HG03025 (cell line): ENCODE data around the gene CISH.

Experiments used
- ATAC-seq: cut with Tn5 transposase; IDR thresholded peaks from one replicate; pipeline ENCODE4 v1.9.1; 2021; ENCODE audit warnings: mild to moderate bottlenecking, moderate library complexity; ENCODE audit not compliant: unreplicated experiment, low FRiP score

The CISH gene

DNA sequence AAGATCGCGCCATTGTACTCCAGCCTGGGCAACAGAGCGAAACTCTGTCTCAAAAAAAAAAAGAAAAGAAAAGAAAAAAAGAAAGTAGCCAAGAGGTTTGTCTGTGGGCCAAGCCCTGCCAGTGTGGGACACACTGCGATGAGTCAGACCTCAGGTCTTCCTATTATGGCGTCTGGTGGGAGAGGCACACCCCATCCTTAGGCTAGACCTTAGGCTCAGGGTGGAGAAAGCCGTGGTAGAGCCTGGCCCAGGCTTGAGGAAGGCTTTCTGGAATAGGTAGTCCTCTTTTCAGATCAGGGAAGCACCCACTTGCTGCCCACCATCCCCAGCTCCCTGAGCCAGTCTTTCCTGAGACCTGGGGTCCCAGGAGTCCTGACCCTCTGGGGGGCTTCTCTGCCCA, 36.2 kb downstream of the CISH start:
- ATAC-seq: no peak

DNA sequence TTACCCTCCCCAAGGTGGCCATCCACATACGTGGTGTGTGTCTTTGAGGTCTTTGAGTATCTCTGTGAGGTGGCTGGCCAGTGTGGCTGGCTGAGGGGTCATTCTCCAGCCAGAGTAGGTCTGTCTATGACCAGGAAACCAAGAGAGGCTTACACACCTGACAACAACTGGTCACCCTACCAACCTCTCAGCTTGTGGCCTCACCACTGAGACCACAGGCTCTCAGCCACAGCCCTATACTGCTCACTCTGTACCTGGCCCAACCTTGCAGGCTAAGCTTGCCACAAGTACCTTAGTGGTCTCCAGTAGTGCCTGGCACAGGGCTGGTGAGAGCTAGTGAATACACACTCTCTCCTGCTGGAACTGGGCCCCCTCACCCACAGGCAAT, 37.1 kb downstream of the CISH start:
- no peak for ATAC-seq

- ATAC-seq: no peak
These were observed 37.8 kb downstream of the CISH start for GRCh38 chr3:50573566-50574443.

DNA sequence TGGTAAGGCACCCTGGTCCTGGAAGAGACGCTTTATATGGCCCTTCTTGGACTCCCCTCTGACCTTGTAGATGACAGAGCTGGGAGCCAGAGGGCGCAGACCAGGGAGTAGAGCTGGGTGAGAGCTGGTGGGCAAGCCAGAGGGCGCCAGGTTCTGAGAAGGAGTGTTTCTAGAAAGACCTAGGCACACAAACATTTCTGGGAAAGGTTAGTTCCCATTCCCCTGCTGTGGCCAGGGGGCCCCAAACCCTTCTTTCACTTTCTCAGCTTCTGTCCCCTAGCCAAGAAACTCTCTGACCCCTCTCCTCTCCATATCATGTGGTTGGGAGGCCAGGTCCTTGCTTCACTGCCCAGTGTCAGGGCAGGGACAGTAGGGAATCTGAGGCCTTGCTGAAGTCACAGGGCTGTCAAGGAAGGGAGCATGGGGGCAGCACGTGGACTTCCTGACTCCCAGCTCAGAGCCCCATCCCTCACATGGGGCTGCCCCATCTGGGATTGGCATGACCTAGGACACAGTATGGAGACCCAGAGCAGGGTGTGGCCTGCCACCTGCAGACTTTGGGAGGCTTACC, 38.7 kb downstream of the CISH start:
- ATAC-seq: no peak

- ATAC-seq: no peak
These were observed 39.4 kb downstream of the CISH start for GRCh38 chr3:50572158-50572557.

DNA sequence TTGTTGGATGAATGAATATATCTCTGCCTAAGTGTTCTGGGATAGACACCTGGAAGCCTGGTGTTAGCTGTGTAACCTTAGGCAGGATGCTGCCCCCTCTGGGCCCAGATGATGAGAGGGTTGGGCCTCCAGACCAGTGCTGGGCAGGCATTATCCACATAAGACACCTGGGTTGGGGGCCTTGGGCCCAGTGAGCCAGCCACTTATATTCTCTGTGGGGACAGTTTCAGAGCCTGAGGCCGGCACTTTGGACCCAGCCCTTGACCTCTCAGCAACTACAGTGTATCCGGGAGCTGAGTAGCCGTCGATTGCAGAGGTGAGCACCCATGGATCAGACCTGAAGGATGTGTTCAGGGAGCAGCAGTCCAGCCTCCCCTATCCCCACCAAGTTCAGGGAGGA, 40.1 kb downstream of the CISH start:
- no peak for ATAC-seq

DNA sequence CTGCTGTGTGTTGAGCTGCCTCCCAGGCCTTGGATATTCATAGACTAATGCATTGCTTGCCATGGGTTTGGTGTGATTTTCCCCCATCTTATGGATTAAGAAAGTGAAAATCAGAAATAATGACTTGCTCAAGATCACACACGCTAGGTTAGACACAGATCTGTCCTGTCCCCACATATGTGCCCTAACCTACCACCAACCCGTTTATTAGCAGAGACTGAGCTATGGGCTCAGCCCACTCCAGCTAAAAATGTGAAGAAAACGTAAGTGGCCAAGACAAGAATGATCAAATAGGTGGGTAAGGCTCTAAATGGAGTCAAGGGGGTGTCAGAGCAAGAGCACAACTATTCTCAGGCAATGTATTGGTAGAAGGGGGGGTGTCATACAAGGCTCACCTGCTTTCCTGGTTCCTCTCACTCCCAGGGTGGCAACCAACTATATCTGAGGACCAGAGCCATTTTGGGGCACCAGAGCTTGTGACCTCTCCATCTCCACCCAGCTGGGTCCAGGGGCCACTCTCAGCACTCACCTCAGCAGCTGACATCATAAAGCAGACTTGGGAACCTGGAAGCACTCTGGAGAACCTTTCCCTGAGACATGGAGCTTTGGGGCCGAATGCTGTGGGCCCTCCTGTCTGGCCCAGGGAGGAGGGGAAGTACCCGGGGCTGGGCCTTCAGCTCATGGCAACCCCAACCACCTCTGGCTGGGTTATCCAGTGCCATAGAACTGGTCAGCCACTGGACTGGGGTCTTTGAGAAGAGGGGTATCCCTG, 40.9 kb downstream of the CISH start:
- ATAC-seq: no peak

- peak; percentile 67 for ATAC-seq
These were observed 42.4 kb downstream of the CISH start, which contains the start of gene HEMK1 for GRCh38 chr3:50568947-50569749. HEMK1 (plus strand) TSS chr3:50569522; CDS start chr3:50571105, 1,583 bp downstream.

GRCh38 chr3:50567386-50568167, 44.0 kb downstream of the CISH start, which contains the start of gene C3orf18:
C3orf18 (minus strand) TSS chr3:50567747; CDS start chr3:50565699, 2,048 bp downstream.
- ATAC-seq: peak; percentile 67

DNA sequence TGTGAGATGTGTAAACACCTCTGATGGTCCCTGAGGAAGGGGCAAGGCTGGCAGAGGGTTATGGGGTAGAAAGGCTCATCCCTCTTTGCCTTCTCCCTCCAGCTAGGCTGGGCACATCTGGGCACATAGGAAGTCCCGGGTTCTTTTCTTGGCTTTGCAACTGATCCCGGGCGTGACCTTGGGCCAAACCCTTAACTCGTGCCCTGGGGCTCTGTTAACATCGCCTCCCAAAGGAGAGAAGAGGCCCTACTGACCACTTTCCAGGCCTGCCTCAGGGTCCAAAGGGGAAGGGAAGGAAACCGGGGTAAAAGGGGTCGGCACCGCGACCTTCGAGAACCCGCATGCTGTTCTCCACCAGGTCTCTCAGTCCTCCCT, 44.6 kb downstream of the CISH start:
- ATAC-seq: no peak

- ATAC-seq: no peak
These were observed 47.3 kb downstream of the CISH start for GRCh38 chr3:50564321-50564720.

- ATAC-seq: no peak
These were observed 47.7 kb downstream of the CISH start for GRCh38 chr3:50563867-50564266.

- no peak for ATAC-seq
These were observed 48.7 kb downstream of the CISH start for GRCh38 chr3:50562861-50563260.

DNA sequence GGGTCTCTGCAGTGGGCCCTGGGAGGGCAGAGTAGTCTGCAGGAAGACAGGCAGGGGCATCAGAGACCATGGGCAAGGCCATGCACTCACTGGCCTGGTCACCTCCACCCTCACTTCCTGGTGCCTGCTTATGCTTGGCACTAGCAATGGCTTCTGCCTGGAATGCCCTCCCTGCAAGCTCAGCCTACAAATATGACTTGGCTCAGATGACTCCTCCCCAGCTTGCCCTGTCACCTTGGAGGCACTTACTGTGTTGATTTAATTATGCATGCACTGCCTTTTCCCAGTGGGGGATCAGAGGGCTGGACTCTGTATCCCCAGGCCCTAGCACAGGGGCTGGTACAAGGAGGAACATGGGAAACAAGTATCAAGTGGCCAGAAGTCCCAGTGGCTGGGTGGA, 51.9 kb downstream of the CISH start:
- no peak for ATAC-seq

GRCh38 chr3:50557915-50558314, 53.7 kb downstream of the CISH start:
- ATAC-seq: no peak

DNA sequence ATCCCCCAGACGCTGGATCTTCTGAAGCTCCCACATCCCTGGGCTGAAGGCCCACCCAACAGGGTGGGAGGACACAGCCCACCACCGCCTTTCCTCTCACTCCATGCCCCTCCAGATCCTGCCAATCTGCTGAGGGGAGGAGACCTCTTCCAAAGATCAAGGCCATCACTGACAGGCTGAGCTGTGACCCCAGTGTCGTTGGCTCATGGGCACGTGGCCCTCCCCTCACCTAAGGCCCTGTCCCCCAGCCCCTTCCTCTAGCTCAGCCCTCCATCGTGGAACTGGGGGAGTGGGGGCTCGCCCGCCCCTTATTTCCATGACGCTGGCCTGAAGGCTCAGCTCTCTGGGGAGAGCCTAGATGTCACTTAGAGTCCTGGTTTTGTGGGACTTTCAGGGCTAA, 54.5 kb downstream of the CISH start:
- ATAC-seq: no peak
